Activated CD8-positive, alpha-beta T cell treated with anti-CD3 and anti-CD28 coated beads, Interleukin-2, amount 10 ng/mL, durations not matched to agents 7 days and 5 days (primary cell): ENCODE results near the gene VARS1. TPM values are rescaled to one million over a fixed set of nuclear protein-coding genes. Genes with fewer than 3 reads are reported as not detected.
"Not testable (repeated sequence)": the region's sequence is repeated elsewhere in the genome, so short reads cannot be mapped to it uniquely, and the experiment has no call there.

ENCODE experiments used
- ATAC-seq: fragments of 150-1000 bp; cut with Tn5 transposase; one replicate; pipeline ENCODE4 v1.10.0; 2021; ENCODE audit warnings: moderate library complexity
- CTCF ChIA-PET: fragments of 350-600 bp; sonication (Branson Sonifier 250); formaldehyde crosslinking; loops from one replicate; lab custom pipeline; 2021; ENCODE audit warnings: antibody characterized with exemption; lab: Charles Lee
- POLR2A ChIA-PET: fragments of 350-600 bp; sonication (Branson Sonifier 250); formaldehyde crosslinking; loops from one replicate; lab custom pipeline; 2021; ENCODE audit warnings: antibody characterized with exemption; lab: Charles Lee
- DNase-seq: peaks from one replicate; pipeline ENCODE4 v3.0.0-alpha.2; 2020
- H3K27ac Mint-ChIP-seq: one replicate; pipeline ENCODE4 v1.8.0; 2021; ENCODE audit warnings: mild to moderate bottlenecking, mixed read lengths
- H3K27me3 Mint-ChIP-seq: one replicate; pipeline ENCODE4 v1.8.0; 2021; ENCODE audit warnings: low read depth, mixed read lengths
- H3K36me3 Mint-ChIP-seq: one replicate; pipeline ENCODE4 v1.8.0; 2021; ENCODE audit warnings: low read depth, mixed read lengths
- H3K4me1 Mint-ChIP-seq: one replicate; pipeline ENCODE4 v1.8.0; 2021; ENCODE audit warnings: low read depth, mixed read lengths
- H3K4me3 Mint-ChIP-seq: one replicate; pipeline ENCODE4 v1.8.0; 2021; ENCODE audit warnings: mild to moderate bottlenecking, mixed read lengths
- H3K9me3 Mint-ChIP-seq: one replicate; pipeline ENCODE4 v1.8.0; 2022; ENCODE audit warnings: mixed read lengths; ENCODE audit not compliant: insufficient read depth
- total RNA-seq, 2 experiments: library from RNA; stranded (reverse); gene quantifications; one replicate each; pipeline ENCODE4 v1.2.3, GENCODE V29; 2021

VARS1 gene
- total RNA-seq: 100 to 1,000 TPM; 114 to 115 TPM

GRCh38 chr6:31795616-31796298, at the start of gene VARS1:
Gene VARS1, minus strand, starts transcription at chr6:31795752. Its CDS starts 535 bp downstream, at chr6:31795217.
- ATAC-seq: peak; percentile 88
- POLR2A ChIA-PET: interaction anchor here (0.6 to 2.1 kb wide), 14 partner anchors 11 to 143 kb away, joined by 3 to 20 read pairs (median 4); partner anchors contain the start of genes GPANK1, HSPA1A, HSPA1L and LSM2
- CTCF ChIA-PET: interaction anchor here (0.6 to 3.5 kb wide), 17 partner anchors 11 to 163 kb away, joined by 3 to 46 read pairs (median 4); partner anchors contain the start of genes DDAH2, GPANK1, HSPA1A and HSPA1L
- no peaks in the 10 kb centered on the region for H3K9me3 Mint-ChIP-seq
- no peaks in the 10 kb centered on the region for H3K27me3 Mint-ChIP-seq
- peaks cover 34% of the 10 kb centered on the region for H3K36me3 Mint-ChIP-seq
- DNase-seq: peak; percentile 87
- peaks cover 56% of the 10 kb centered on the region for H3K4me1 Mint-ChIP-seq
- peak within 1 kb of the TSS; percentile 97 for H3K4me3 Mint-ChIP-seq
- H3K27ac Mint-ChIP-seq: peak within 1 kb of the TSS; percentile 98

- ChIA-PET POLR2A (interaction anchor here (1.2 to 2.2 kb wide), 2 partner anchors 10 to 18 kb away, joined by 3 to 10 read pairs; partner anchors contain the start of gene NEU1), CTCF (no interaction called here)
- Mint-ChIP-seq H3K4me3 (no peak overlapping the region), H3K4me1 (peaks cover 6% of the 10 kb centered on the region), H3K9me3 (no peaks in the 10 kb centered on the region), H3K27me3 (no peaks in the 10 kb centered on the region), H3K36me3 (peaks cover 28% of the 10 kb centered on the region), H3K27ac (no peak overlapping the region)
- ATAC-seq (no peak), DNase-seq (no peak)
Measured at GRCh38 chr6:31844507-31844906, 49.0 kb upstream of the VARS1 start.

GRCh38 chr6:31842053-31842452, 46.5 kb upstream of the VARS1 start:
- DNase-seq (no peak), ATAC-seq (no peak)
- H3K27me3 Mint-ChIP-seq: no peaks in the 10 kb centered on the region
- peaks cover 26% of the 10 kb centered on the region for H3K4me1 Mint-ChIP-seq
- CTCF ChIA-PET: no interaction called here
- peaks cover 51% of the 10 kb centered on the region for H3K36me3 Mint-ChIP-seq
- POLR2A ChIA-PET: interaction anchor here (0.7 kb wide), 1 partner anchor 249 kb away, joined by 3 read pairs; the partner anchor contains the start of gene NCR3
- H3K9me3 Mint-ChIP-seq: no peaks in the 10 kb centered on the region
- no peak overlapping the region for H3K4me3 Mint-ChIP-seq
- no peak overlapping the region for H3K27ac Mint-ChIP-seq

- H3K9me3 Mint-ChIP-seq, DNase-seq, ATAC-seq, H3K27me3 Mint-ChIP-seq, H3K4me3 Mint-ChIP-seq, H3K27ac Mint-ChIP-seq: not testable (repeated sequence)
- ChIA-PET POLR2A (interaction anchor here (1.0 to 1.2 kb wide), 2 partner anchors 12 to 40 kb away, joined by 3 read pairs; partner anchors contain the start of gene HSPA1B), CTCF (interaction anchor here (1.3 to 1.5 kb wide), 2 partner anchors 9 to 23 kb away, joined by 3 to 4 read pairs; partner anchors contain the start of gene NEU1)
- Mint-ChIP-seq H3K4me1 (peaks cover 38% of the 10 kb centered on the region), H3K36me3 (peaks cover 67% of the 10 kb centered on the region)
Measured at GRCh38 chr6:31839779-31840126, 44.2 kb upstream of the VARS1 start.

- Mint-ChIP-seq H3K4me3 (no peak overlapping the region), H3K27me3 (no peaks in the 10 kb centered on the region), H3K4me1 (peaks cover 42% of the 10 kb centered on the region), H3K9me3 (no peaks in the 10 kb centered on the region), H3K36me3 (peaks cover 68% of the 10 kb centered on the region), H3K27ac (no peak overlapping the region)
- CTCF ChIA-PET: interaction anchor here (0.6 to 1.7 kb wide), 4 partner anchors 9 to 121 kb away, joined by 3 to 5 read pairs (median 4); partner anchors contain the start of gene NEU1
- DNase-seq (no peak), ATAC-seq (no peak)
- POLR2A ChIA-PET: no interaction called here
Measured at GRCh38 chr6:31838968-31839367, 43.4 kb upstream of the VARS1 start.

GRCh38 chr6:31838114-31838553, 42.6 kb upstream of the VARS1 start:
- H3K27ac Mint-ChIP-seq: peak overlapping the region; percentile 92
- H3K27me3 Mint-ChIP-seq, POLR2A ChIA-PET: not testable (repeated sequence)

GRCh38 chr6:31837369-31838113, 42.0 kb upstream of the VARS1 start:
- ATAC-seq (no peak), DNase-seq (no peak)
- Mint-ChIP-seq H3K9me3 (no peaks in the 10 kb centered on the region), H3K27ac (peak overlapping the region; percentile 92), H3K4me3 (peak overlapping the region; percentile 98), H3K4me1 (peaks cover 47% of the 10 kb centered on the region), H3K36me3 (peaks cover 68% of the 10 kb centered on the region), H3K27me3 (no peaks in the 10 kb centered on the region)
- ChIA-PET CTCF (interaction anchor here (1.1 to 1.7 kb wide), 4 partner anchors 26 to 115 kb away, joined by 3 to 5 read pairs (median 4); partner anchors contain the start of genes NEU1 and VARS1), POLR2A (interaction anchor here (0.6 to 1.3 kb wide), 2 partner anchors 25 to 269 kb away, joined by 3 to 5 read pairs; partner anchors contain the start of gene NEU1)

More at GRCh38 chr6:31838114-31838553, 42.6 kb upstream of the VARS1 start:
- H3K9me3 Mint-ChIP-seq, ATAC-seq, DNase-seq: not testable (repeated sequence)
- Mint-ChIP-seq H3K4me1 (peaks cover 44% of the 10 kb centered on the region), H3K36me3 (peaks cover 68% of the 10 kb centered on the region), H3K4me3 (peak overlapping the region; percentile 98)
- CTCF ChIA-PET: interaction anchor here (1.7 kb wide), 1 partner anchor 114 kb away, joined by 5 read pairs; no protein-coding TSS in a partner anchor

- H3K4me3 Mint-ChIP-seq: peak overlapping the region; percentile 98
- H3K9me3 Mint-ChIP-seq: no peaks in the 10 kb centered on the region
- ATAC-seq (no peak), DNase-seq (no peak)
- ChIA-PET CTCF (interaction anchor here (1.1 to 1.6 kb wide), 4 partner anchors 26 to 291 kb away, joined by 3 to 4 read pairs (median 4); partner anchors contain the start of genes ATP6V1G2, NEU1 and VARS1), POLR2A (interaction anchor here (0.6 to 2.1 kb wide), 6 partner anchors 9 to 268 kb away, joined by 3 to 8 read pairs (median 4); partner anchors contain the start of genes CSNK2B, EHMT2, GPANK1 and HSPA1B)
- H3K36me3 Mint-ChIP-seq: peaks cover 65% of the 10 kb centered on the region
- H3K4me1 Mint-ChIP-seq: peaks cover 47% of the 10 kb centered on the region
- H3K27me3 Mint-ChIP-seq: no peaks in the 10 kb centered on the region
- H3K27ac Mint-ChIP-seq: peak overlapping the region; percentile 92
Measured at GRCh38 chr6:31836474-31837368, 41.2 kb upstream of the VARS1 start.

- peak overlapping the region; percentile 92 for H3K27ac Mint-ChIP-seq
- H3K4me1 Mint-ChIP-seq: peaks cover 52% of the 10 kb centered on the region
- no peak for DNase-seq
- peaks cover 61% of the 10 kb centered on the region for H3K36me3 Mint-ChIP-seq
- no peak for ATAC-seq
- no peaks in the 10 kb centered on the region for H3K9me3 Mint-ChIP-seq
- POLR2A ChIA-PET: interaction anchor here (0.8 to 2.1 kb wide), 7 partner anchors 8 to 171 kb away, joined by 3 to 10 read pairs (median 4); partner anchors contain the start of genes CLIC1, CSNK2B, EHMT2 and GPANK1
- peak overlapping the region; percentile 98 for H3K4me3 Mint-ChIP-seq
- CTCF ChIA-PET: interaction anchor here (0.9 to 1.6 kb wide), 5 partner anchors 27 to 290 kb away, joined by 3 to 5 read pairs (median 4); partner anchors contain the start of genes ATP6V1G2 and NEU1
- no peaks in the 10 kb centered on the region for H3K27me3 Mint-ChIP-seq
Measured at GRCh38 chr6:31836047-31836473, 40.5 kb upstream of the VARS1 start.
